Measurements from ENCODE around the gene ELMO3.

DNA sequence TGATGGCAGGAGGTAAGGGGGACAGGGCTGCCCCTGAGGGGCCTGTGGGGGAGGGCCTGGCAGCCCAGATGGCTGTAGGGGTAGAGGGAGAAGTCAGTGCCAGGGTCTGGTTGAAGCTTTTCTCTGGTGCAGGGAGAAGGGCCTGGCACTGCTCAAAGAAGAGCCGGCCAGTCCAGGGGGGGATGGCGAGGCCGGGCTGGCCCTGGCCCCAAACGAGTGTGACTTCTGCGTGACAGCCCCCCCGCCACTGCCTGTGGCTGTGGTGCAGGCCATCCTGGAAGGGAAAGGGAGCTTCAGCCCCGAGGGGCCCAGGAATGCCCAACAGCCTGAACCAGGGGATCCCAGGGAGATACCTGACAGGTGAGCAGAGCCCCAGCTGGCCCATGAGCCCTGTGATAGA is 31.3 kb upstream of the ELMO3 start:
- TF ChIP-seq POLR2A (IDR thresholded peaks at IDR 0.05; ENCODE audit: low read depth, low read length) (no peak), GATA2 (IDR thresholded peaks at IDR 0.05; ENCODE audit: insufficient read depth, insufficient read length, low read depth, low read length) (no peak), POLR2AphosphoS5 (IDR thresholded peaks at IDR 0.05; ENCODE audit: insufficient read depth, low read depth, low read length) (no peak), FOS (IDR thresholded peaks at IDR 0.05; ENCODE audit: borderline replicate concordance, insufficient read depth, low read length) (no peak), EZH2 (IDR thresholded peaks at IDR 0.05; ENCODE audit: borderline replicate concordance, low read depth, low read length, severe bottlenecking) (no peak), JUN (IDR thresholded peaks at IDR 0.05; ENCODE audit: borderline replicate concordance, insufficient read depth, insufficient read length, low read depth) (no peak)
- TF ChIP-seq, protein P1, sequence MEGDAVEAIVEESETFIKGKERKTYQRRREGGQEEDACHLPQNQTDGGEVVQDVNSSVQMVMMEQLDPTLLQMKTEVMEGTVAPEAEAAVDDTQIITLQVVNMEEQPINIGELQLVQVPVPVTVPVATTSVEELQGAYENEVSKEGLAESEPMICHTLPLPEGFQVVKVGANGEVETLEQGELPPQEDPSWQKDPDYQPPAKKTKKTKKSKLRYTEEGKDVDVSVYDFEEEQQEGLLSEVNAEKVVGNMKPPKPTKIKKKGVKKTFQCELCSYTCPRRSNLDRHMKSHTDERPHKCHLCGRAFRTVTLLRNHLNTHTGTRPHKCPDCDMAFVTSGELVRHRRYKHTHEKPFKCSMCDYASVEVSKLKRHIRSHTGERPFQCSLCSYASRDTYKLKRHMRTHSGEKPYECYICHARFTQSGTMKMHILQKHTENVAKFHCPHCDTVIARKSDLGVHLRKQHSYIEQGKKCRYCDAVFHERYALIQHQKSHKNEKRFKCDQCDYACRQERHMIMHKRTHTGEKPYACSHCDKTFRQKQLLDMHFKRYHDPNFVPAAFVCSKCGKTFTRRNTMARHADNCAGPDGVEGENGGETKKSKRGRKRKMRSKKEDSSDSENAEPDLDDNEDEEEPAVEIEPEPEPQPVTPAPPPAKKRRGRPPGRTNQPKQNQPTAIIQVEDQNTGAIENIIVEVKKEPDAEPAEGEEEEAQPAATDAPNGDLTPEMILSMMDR (IDR thresholded peaks at IDR 0.05; ENCODE audit: extremely low read depth in 1 of 2, insufficient read depth in 1 of 2, low read depth in 1 of 2, low read length in 2 of 2) = no peak
- TF ChIP-seq, protein P2, sequence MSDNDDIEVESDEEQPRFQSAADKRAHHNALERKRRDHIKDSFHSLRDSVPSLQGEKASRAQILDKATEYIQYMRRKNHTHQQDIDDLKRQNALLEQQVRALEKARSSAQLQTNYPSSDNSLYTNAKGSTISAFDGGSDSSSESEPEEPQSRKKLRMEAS (IDR thresholded peaks at IDR 0.05; ENCODE audit: insufficient read depth, insufficient read length) = no peak

All from endothelial cell of umbilical vein (primary cell).